ENCODE data around the gene WFS1.

WFS1 gene

DNA sequence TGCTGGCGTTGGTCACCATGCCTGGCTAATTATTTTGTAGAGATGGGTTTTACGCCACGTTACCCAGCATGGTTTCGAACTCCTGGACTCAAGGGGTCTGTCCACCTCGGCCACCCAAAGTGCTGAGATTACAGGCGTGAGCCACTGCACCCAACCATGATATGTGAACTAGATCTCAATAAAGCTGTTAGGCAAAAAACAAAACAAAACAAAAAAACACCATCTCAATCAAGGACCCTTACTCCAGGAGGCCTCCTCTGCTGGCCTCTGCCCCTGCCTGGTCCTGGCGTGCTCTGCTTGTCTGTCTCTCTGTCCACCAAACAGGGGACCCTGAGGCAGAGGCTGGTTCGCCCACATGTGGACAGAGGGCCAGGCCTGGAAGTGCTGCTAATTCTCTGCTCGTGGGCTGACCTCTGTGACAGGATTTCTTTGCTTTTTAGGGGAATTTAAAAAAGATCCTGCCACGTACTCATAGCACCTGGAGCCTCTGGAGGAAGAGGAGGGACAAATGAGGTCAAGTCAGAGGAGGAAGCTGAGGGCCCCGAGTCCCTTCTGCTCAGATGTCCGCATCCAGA, 32.7 kb upstream of the WFS1 start:
- DNase-seq, result no peak

DNA sequence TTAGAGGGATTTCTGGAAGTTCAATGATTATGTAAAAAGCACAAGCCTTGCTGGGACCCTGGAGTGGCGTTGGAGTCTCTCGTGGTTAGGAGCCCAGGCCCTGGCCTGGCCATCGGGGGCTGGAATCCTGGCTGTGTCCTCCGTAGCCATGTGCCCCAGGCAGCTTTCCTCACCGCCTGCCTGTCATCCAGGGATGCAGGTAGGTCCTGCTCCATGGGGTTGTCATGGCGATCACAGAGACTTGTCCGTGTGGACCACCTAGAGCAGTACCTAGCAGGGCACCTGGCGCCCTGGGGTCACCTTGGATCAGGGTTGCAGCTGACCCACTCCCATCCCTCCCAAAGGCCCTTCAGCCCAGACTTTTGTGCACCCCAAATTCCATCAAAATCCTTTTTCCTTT, 30.2 kb upstream of the WFS1 start:
- DNase-seq, result no peak

DNA sequence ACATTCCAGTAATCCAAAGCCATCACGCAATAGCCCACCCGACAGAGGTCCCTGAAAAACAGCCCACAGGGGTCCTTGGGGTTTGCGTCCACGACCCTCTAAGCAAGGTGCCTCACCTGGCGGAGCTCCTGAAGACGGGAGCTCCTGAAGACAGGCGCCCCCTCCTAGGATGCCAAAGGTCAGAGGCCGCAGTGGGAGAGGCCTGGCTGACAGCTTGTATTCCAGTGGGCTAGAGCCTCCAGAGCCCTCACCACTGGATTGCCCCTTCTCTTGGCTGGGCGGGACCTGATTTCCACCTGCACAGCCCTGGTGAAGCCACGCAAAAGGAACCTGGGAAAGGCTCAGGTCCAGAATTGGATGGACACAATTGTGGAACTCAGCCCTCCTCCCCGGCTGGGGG, 29.7 kb upstream of the WFS1 start:
- no peak for DNase-seq

DNA sequence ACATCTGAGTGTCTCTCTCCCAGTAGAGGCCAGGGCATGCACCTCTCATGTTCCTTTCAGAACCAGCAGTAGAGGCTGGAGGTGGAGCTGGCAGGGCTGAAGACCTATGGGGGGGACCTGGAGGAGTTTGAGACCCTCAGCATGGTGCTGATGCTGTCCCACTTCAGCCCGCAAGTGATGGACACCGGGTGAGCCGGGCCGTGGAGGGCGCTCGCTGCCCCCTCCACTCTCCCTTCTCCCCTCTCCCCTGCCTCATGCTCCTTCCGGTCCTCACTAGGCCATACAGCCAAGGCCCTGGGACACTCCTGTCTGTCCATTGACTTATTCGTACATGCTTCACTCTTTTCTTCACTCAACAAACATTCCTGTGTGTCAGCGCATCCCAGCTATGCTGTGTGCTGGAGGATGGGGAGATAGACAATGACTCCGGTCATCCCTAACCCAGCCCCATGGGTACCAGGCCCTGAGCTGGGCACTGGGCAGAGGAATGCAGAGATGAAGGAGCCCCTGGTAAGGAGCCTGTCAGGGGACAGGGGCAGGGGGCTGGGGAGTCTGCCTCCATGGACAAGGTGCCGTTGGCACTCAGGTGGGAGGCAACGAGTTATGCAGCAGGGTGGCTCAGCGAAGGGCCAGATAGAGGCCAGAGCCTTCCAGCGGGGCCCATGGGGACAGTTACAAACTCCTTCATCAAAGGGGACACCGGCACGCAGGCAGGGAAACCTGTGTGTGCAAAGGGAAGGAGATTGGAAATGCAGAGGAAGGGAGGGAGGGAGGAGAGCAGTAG, 28.4 kb upstream of the WFS1 start:
- DNase-seq, result no peak

DNA sequence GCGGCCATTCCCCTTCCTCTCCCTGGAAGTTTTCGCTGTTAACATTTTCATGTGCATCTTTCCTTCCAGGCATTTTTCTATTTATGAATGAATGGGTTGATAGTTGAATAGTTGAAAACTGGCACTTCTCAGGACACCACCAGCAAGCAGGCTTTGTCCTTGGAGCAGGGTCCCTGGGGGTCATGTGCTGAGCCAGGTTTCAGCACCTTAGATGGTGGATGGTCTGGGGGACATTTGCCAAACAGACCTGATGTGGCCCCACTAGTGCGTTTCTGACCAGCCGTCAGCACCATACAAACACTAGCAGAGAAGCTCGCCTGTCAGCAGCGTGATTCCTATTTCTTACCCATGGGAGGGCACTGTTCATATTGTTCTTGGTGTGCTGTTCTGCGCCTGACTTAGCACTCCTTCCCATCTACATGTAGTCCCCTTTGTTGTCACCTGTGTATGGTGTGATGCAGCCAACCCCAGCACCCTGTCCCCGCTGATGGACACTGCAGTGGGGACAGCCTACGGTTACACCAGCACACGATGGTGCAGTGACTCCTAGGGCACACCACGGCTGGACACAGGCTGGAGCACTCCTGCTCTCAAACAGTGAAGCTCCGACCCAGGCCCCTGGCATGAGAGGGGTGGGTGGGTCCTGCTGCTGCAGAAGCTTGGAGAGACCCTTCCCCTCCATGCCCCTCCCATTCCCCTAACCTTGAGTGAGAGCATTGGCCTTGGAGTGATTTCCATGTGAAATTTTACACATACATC, 27.2 kb upstream of the WFS1 start:
- no peak for DNase-seq

DNA sequence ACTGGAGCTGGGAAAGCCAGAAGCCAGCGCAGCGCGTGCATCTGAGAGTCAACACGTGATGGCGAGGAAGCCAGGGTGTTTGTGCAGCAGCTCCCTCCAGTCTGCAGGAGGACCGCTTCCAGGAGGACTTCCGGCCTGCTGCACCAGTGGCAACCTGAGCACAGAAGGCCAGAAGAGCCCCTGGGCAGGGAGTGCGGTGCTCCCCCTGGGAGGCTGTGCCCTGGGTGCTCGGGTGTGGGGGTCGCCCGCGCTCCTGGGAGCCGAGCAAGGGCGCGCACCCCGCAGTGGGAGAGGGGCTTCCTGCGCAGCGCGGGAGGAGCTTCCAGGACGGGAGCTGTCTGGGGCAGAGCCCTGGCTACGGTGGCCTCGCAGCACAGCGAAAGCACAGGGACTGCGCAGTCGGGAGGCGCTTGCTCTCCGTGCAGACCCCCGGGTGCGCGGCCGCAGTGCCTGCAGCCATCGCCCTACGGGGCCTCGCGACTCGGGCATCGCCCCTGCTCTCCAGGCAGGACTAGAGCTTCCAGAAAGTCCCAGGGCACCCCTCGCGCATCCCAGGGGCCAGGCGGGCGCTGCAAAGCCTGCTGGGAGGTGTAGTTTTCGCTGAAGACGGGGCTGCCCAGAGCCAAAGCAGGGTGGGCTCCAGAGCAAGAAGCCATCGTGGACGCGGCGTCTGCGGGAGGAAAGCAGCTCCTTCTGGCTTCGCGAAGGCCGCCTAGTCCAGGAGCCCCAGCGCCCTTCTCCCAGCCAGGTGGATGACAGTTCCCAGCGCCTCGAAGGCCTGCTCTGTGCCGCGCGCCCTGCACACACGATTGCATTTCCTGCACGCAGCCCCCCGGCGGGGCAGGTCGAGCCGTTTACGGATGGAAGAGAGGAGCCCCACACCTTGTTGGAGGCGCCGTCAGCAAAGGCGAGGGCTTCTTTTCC, 24.1 kb upstream of the WFS1 start:
- DNase-seq, result no peak

DNA sequence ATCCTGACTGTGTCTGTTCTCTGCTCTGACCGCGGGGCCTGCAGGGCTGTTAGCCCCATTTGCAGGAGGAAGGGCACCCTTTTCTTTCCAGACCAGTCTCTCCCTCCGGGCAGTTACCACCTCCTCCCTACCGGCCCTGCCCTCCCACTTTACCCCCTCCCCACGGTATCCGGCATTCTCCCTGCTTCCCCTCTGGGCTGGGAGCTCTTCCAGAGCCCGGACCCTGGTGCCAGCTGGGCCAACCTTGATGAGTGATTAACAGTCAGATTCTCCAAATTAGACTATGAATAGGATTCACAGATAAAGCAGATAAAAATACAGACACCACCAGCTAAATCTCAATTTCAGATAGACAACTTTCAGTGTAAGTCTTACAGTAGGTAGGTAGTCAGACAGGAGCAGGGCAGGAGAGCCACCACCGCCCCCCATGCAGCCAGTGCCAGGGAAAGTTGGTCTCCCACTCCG, 23.4 kb upstream of the WFS1 start:
- DNase-seq, result no peak

DNA sequence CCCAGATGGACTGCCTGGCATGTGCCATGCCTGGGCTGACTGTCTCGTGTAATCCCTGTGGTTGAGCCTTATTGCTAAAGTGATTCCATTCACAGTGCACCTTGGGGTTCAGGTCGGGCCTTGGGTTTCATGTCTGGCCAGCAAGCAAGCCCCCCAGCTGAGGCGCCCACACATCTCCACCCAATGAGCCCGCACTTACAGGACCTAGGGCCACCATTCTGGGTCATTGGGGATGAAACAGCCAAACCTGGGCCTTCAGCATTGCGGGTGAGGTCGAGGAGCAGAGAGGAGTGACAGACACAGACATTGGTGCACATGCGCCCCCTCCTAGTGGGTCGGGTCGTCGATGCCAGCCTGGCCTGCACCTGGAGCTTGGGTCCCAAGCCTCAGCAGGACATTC, 21.3 kb upstream of the WFS1 start:
- DNase-seq, result no peak

DNA sequence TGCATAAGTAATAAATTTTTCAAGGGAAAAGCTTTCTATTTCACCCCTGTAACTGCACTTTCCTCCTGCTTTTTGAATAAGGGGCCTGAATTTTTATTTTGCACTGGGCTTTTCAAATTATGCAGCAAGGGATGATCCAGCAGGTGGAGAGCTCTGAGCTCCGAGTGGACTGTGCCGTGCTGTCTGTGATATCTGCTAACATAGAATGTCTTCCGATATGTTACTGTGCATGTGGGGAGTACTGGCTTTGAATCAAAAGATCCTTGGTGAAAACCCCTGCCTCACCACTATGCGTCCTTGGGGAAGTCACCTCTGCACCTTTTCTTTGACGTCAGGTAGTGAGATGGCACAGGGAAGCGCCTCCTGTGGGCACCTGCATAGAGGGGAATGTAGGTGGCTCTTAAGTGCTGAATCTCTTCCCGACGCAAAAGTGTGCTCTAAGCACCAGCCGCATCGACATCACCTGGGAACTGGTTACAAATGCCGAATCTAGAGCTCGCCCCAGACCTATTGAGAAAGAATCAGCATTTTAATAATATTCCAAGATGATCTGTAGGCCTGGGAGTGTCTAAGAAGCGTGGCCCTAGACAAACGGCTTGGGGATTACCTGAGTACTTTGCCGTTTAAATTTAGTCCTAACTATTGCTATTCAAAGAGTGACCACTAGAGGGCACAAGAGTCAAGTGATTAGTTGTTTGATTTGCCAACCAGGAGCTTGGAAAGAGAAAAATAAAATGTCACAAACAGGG, 19.2 kb upstream of the WFS1 start:
- DNase-seq, result no peak

DNA sequence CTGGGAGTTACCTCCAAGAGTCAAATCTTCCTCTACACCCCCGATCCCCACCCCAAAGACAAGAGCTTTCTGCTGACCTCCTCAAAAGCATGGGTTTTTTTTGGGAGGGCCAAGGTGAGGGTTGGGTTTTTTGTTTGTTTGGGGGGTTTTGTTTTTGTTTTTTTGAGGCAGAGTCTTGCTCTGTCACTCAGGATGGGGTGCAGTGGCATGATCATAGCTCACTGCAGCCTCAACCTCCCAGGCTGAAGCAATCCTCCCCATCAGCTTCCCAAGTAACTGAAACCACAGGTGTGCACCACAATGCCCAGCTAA, 18.7 kb upstream of the WFS1 start:
- no peak for DNase-seq

DNA sequence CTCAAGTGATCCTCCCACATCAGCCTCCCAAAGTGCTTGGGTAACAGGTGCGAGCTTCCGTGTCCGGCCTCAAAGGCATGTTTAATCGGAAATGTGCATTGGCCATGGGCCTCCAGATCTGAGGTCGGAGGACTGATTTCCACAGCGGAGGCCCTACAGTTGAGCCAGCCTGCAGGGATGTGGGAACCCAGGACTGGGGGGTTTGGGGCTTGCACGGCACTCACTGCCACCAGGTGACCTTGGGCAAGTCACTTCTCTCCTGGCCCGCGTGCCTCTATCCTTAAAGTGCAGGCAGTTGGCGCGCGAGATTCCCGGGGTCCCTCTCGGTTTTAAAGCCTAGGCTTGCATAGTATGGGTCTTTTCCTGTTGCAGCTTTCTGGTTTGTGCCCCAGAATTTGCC, 18.3 kb upstream of the WFS1 start:
- DNase-seq, result no peak

DNA sequence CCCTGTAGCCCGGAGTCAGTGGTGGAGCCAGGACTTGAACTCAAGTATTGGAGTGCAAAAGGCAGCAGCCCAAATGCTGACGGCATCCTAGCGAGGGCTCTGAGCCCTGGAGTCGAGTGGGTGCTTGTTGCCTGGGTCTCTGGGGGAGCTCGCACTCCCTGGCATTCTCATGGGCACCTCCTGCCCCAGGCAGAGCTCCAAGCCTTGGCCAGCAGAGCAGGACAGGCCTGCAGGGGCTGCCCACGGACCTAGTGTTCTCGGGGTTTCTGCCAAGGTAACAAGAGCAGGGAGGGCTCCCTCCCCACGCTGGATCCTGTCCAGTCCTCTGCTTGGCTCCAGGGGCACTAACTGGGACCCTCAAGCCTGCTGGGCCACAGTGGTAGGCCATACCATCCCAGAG, 17.6 kb upstream of the WFS1 start:
- DNase-seq, result no peak

DNA sequence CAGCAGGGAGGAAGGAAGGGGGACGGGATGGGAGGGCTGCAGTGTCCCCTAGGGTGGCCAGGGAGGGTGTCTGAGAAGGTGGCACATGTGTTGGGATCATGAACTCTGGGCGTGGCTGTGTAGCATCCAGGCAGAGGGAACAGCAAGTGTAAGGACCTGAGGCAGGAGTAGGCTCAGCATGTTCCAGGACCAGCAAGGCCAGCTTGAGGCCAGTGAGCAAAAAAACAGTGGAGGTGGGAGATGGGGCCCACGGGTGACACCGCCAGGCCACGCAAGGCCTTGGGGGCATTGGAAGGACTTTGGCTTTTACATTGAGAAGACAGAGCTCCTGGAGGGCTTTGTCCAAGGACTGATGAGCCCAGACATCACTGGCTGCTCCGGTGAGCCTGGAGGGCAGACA, 16.5 kb upstream of the WFS1 start:
- DNase-seq, result no peak

DNA sequence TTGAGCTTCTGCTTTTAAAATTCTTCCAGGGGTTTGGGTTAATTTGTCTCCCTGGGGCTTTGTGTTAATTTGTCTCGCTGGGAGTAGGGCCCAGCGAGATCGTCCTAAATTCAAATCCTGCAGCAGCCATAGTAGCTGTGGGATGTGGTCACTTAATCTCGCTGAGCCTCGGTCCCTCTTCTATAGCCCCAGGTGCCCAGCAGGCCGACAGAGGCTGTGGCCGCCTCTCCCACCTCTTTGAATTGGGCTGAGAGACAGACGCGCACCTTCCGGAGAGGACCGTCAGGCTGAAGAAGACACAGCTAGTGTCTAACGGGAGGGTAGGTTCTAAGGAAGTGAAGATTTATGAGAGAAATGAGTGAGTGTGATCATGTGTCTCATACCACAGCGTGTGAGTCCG, 15.7 kb upstream of the WFS1 start:
- DNase-seq, result no peak

DNA sequence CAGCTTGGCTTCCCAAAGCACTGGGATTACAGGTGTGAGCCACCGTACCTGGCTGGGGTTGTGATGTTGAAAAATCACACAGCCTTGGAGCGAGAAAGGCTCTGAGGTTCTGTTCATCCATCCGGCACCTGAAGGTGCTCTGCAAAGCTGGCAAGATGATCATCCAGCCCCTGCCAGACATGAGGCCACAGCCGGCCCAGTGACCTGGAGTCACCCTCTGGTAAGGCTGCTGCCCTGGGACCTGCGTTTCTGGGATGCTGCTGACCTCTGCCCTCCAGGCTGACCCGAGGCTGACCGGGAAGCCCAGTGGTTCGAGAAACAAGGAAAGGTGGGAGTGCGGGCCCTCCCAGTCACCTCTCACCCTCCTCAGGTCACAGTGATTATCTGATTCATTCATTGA, 13.5 kb upstream of the WFS1 start:
- no peak for DNase-seq

DNA sequence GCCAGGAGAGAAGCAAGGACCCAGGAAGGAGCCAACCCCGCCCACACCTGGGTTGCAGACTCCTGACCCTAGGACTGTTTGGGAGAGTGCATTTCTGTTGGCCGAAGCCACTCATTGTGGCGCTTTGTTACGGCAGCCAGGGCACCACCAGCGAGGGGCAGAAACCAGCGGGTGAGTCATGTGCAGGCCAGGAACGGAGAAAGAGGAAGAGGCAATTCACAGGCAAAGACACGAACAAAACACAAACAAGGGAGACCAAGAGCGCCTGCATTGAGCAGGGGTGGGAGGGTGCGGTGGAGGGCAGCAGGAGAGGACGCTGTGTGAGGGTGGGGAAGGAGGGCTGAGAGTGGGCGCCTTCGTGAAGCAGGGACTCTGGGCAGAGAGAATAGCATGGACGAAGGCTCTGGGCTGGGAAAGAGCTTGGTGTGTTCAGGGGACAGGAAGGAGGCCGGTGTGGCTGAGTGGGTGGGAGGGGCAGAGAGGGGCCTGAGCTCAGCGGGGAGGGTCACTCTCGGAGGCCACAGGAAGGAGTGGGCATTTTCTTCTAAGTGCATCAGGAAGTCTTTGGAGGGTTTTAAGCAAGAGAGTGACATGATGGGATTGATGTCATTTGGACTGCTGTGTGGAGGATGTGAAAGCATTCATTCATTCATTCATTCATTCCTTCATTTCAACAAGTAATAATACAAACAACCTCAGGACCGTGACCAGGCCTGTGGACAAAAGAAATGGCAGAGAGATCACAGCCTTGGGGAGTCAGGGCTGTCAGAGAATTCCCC, 12.2 kb upstream of the WFS1 start:
- DNase-seq, result no peak

DNA sequence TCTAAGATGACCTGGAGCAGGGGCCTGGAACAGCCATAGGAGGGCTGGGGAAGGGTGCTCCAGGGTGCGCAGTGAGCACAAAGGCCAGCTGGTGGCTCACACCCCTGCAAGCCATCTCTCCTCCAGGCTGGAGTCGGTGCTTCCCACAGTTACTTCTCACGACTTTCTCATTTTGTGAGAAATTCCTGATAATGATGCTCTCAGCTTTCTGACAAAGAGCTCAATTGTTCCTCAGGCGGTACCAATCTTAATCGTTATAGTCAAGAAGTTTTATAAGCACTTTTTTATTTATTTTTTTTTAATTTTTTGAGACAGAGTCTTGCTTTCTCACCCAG, 11.7 kb upstream of the WFS1 start:
- no peak for DNase-seq

DNA sequence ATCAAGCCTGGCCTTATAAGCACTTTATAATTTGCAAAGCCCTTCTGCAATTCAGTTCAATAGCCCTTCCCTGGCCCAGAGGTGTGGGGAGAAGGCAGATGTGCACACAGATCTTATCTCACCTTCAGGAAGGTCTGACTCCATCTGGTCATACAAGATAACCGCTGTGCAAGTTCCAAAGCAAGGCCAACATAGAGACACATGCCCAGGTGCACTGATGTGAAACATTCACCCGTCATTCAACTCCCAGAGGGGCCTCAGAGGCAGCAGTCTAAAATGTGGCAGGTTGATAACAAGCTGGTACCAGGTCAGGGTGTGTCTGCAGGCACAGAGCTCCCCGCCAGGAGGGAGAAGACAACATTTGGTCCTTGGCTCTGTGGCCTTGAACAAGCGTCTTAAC, 10.9 kb upstream of the WFS1 start:
- no peak for DNase-seq

DNA sequence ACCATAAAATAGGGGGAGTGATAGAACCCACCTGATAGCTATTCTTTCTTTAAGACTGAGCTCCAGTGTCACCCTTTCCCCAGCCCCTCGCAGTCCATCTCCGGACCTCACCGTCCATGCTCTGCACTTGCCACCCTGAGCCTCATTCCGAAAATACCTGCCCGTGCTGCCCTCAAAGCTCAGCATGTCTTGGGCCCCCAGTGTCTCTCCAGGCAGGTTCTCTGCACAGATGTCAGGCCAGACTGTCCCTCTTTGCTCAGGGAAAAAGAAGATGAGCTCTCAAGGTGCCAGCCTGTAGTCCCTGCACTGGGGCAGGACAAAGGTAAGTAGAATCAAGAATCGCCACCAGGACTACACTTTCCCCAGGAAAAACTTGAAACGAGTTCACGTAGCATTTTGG, 9.8 kb upstream of the WFS1 start:
- no peak for DNase-seq

DNA sequence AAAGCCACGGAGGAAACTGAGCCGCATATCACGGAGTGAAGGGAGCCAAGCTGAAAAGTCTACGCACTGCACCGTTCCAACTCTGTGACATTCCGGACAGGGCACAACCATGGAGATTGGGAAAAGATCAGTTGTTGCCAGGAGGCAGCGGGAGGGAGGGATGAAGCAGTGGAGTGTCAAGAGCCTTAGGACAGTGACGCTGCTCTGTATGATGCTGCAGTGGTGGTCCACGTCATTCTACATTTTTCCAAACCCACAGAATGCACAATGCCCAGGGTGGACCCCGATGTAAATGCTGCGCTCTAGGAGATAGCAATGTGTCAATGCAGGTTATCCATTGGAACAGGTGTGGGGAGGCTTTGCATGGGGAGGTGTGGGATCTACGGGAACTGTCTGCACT, 7.5 kb upstream of the WFS1 start:
- no peak for DNase-seq

DNA sequence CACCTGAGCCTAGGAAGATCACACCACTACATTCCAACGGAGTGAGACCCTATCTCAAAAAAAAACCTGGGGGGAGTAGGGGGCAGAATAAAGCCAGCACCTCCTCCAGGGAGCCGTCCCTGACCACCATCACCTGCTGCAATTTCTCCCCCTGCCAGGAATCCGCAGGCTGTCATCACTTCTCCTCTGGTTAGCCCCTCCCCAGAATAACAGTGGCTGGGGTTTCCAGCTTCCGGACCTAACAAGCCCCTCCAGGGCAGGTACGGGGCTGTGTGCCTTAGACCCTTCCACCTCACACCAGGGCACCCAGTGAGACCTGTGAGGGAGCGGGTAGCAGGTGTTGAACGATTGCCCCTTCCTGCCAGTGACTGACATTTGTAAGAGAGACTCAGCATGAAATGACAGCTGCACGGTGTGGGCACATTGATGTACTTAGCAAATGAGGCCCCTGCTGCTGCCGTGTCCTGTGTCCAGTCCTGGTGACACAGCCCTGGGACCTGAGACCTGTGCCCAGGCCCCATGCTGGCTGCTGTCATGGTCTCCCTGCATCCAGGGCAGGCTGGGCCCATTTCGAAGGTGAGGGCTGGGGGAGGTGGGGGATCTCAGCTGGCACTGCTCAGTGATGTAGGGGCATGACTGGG, 6.7 kb upstream of the WFS1 start:
- DNase-seq, result no peak
